ENCODE results near the gene ZNF490.
"Not testable (repeated sequence)": the region's sequence is repeated elsewhere in the genome, so short reads cannot be mapped to it uniquely, and the experiment has no call there.

ZNF490 gene

DNA sequence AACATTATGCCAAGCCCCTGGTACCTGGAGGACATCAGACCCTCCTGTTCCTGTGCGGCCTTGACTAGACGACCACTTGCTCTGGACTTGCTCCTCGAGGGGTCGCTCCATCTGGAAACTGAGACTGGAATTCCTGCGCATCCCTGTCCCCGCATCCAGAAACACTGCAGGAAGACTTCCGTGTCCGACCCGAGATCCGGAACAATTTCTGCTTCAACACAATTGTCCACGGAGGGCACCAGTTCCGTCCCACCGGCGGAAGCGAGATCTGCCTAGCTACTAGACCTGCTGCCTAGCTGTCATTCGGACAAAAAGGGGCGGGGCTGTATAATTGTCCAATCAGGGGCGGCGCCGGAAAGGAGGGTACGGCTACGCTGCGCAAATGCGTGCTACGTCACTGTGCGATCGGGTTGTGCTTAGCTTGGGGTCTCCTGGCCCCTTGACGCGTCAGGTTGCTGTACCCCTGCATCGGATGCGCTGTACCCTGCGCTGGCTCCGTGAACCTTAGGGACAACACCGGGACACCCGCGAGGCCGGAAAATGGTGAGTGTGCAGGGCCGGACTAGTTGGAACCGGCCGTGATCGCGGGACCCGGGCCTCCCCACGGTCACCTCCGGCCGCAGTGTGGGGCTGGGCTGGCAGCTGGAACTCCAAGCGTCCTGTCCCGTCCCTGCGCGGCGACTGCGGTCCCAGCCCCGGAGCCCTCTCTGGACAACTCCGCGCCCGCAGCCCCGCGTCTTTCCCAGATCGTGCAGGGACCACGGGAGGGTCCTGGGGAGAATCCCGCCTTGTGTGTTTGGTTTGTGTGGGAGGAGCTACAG lies at the start of gene ZNF490, which contains the start of gene ZNF791:
ZNF490 (minus strand) TSS at position 274 of the 821 bp plus-strand sequence; CDS start at position 141, 133 bp downstream.
ZNF791 (plus strand) TSS at position 381 of the 821 bp plus-strand sequence; CDS start at position 541, 160 bp downstream.
- intact Hi-C loops (cut with DNase I): no loop called here
- DNase-seq: peak; percentile 96 to 100 (median 99)

DNA sequence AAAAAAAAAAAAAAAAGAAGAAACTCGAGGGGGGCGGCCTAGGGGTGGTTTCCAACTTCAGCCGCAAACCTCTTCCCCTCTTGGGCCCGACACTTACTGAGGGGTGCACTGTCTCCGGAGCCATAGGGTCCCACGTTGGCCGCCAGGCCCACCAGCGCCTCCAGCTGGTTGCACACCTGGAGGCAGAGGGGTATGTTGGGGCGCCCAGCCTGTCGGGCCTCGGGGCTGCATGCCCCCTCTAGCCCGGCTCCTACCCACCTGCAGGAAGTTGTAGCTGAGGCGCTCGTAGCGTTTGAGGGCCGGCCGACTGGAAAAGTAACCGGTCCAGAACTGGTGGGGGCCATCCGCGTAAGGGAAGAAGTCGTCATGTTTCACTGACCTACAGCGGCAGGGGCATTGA lies 47.4 kb upstream of the ZNF490 start:
- DNase-seq: no peak
- intact Hi-C loops (cut with DNase I): no loop called here

GRCh38 chr19:12656899-12657571 lies 46.4 kb upstream of the ZNF490 start:
- no peak for DNase-seq
- intact Hi-C loops (cut with DNase I): no loop called here

DNA sequence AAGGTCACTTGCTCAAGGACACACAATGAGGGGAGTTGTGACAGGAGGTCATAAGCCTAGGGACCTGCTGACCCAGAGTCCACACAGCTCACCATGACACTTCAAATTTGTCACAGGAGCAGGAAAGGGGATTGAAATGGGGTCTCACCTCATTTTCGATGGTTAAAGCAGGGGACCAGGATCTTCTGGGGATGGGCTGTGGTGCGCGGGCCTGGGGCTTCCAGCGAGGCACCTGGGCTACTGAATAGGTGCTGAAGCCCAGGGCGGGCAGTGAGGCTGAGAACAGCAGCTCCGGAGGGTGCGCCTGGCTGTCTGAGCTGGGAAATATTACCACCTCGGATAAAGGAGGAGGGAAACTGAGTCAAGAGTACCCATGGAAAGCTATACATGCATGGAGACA lies 44.9 kb upstream of the ZNF490 start:
- no peak for DNase-seq
- intact Hi-C loops (cut with DNase I): no loop called here

- DNase-seq: peak in 2 of 10 donors; percentile 13 to 25
- intact Hi-C loops (cut with DNase I): no loop called here
Observed at GRCh38 chr19:12652219-12652618, 41.6 kb upstream of the ZNF490 start.

DNA sequence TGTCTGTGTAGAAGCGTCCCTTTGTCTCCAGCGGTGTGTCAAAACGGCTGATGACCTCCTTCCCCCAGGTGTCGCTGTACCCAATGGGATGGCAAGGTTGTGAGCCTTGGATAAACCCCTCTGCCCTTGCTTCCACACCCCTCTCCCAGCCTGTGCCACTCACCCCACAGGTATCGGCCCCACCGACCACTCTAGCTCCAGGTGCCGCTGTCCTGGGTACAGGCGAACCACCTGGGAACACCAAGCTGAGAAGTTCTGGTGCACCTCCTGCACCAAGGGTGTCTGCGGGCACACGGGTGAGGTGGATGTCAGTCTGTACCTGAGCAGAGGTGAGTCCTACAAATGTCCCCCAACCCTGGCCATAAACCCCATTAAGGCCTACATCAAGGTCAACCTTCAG lies 39.3 kb upstream of the ZNF490 start:
- peak in 1 of 10 donors; percentile 52 for DNase-seq
- intact Hi-C loops (cut with DNase I): no loop called here

- DNase-seq: peak in 2 of 10 donors; percentile 56 to 84
- intact Hi-C loops (cut with DNase I): no loop called here
Observed at GRCh38 chr19:12648088-12648487, 37.5 kb upstream of the ZNF490 start.

GRCh38 chr19:12647490-12648071 lies 37.0 kb upstream of the ZNF490 start:
- intact Hi-C loops (cut with DNase I): no loop called here
- peak in 5 of 10 donors; percentile 20 to 91 (median 52) for DNase-seq

DNA sequence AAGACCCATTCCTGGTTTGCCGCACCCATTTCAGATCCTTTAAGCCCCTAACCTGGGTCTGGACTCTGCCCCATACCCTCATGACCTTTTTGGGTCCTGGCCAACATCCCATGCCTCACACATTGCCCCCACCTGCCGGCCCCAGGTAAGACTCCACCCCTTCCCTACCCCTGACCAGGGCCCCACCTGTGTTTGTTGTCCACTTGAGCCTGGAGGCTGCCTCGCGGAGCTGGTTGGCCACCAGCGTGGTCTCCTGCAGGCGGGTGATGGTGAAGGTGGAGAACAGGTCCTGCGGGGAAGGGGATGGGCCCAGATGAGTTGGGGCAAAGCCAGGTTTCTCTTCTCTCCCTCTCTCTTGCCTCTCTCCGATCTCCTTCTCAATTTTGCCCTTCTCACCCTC lies 36.4 kb upstream of the ZNF490 start:
- intact Hi-C loops (cut with DNase I): no loop called here
- peak in 2 of 10 donors; percentile 47 to 65 for DNase-seq

DNA sequence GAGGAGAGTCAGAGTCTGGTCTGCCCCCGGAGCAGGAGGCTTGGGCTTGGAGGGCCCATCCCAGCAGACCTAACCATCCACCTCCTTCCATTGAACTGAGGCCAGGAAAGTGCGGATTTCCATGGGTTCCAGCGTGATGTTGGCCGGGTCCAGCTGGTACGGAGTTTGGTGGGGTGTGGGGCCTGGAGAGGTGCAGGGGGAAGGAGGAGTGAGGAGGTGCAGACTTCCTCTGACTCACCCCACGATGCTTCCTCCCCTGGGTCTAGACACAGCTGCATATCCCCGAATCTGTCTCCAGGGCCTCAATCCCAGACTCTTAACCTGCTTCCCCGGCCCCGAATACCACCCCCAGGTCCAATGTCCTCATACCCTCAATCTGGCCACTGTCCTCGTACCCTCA lies 35.9 kb upstream of the ZNF490 start:
- intact Hi-C loops (cut with DNase I): no loop called here
- DNase-seq: peak in 2 of 10 donors; percentile 7 to 62

DNA sequence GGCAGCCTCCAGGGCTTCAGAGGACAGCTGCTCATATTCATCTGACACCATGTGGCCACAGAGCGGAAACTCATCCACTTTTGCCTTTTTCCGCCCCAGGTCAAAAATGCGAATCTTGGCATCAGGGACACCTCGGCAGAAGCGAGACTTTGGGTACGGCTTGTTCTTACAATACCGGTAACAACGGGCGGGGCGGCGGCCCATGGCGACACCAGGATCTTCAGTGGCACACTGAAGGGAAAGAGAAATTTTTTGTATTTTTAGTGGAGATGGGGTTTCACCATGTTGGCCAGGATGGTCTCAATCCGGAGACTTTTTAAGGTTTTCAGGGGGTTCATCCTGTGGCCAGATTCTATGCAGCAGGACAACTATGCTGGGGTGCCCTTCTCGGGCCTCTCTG lies 33.1 kb upstream of the ZNF490 start:
- DNase-seq: peak in 2 of 10 donors; percentile 29 to 56
- intact Hi-C loops (cut with DNase I): not testable (repeated sequence)

DNA sequence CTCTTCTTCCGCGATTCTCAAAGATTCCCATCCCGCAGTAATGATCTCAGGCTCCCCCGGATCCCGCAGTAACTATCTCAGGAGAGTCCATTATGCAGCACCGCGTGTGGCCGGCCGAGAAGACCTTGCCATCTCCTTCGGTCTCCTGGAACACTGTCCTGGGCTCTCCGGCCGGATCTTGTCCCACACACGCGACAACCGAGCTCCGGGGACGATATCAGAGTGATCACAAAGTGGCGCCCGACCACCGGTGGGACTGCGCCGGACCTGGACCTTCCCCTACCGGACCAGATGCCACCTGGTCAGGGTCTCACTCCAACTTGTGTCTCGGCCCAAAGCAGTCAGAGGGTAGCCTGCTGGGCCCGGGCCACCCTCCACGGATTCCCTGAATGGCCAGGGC lies 31.9 kb upstream of the ZNF490 start:
- peak in 2 of 10 donors; percentile 64 to 68 for DNase-seq

GRCh38 chr19:12641456-12641855 lies 30.8 kb upstream of the ZNF490 start:
- DNase-seq: peak in 2 of 10 donors; percentile 42 to 57

More for the DNA sequence above, 31.9 kb upstream of the ZNF490 start:
- intact Hi-C loops (cut with DNase I): no loop called here

DNA sequence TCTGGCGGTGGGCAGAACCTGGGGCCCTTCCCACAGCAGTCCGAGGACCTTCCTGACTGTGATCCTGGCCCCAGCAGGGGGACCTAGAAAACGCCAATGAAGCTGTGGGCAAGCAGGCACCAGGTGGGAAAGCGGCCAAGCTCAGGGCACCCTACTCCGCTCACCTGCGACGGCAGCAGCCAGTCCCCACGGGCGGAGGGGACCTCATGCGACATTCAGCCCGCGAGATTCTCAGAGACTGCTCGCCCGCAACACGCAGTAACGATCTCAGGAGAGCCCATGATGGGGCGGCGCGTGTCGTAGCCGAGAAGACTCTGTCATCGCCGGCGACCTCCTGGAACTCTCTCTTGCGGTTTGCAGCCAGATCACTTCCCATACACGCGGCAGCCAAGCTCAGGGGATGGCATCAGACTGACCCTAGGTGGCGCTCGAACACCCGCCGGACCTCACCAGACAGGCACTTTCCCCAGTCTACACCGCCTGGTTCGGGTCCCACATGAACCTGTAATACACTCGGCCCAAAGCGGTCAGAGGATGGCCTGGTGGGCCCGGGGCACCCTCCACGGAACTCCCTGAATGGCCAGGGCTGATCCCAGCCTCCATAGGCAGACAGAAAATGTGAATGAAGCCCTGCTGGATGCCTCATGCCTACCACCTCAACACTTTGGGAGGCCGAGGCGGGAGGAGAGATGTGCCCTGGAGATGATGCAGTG lies 29.4 kb upstream of the ZNF490 start:
- intact Hi-C loops (cut with DNase I): no loop called here
- DNase-seq: peak; percentile 55 to 96 (median 77)

More at GRCh38 chr19:12641456-12641855, 30.8 kb upstream of the ZNF490 start:
- intact Hi-C loops (cut with DNase I): no loop called here

- DNase-seq: peak in 2 of 10 donors; percentile 59 to 74
- intact Hi-C loops (cut with DNase I): no loop called here
Observed at GRCh38 chr19:12638611-12639182, 28.1 kb upstream of the ZNF490 start.

DNA sequence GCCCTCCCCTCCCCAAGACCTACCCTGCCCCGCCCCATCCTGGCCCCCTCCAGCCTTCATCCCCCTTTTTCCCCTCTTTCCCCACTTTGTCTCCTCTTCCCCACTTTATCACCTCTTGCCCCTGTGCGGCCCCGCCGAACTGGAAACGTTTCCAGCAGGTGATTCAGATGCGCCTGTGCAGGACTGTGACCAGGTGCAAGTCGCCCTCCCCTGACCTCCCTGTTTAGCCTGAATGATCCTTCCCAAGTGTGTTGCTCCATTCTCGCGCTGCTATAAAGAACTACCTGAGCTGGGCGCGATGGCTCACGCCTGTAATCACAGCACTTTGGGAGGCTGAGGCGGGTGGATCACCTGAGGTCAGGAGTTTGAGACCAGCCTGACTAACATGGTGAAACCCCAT lies 26.0 kb upstream of the ZNF490 start:
- intact Hi-C loops (cut with DNase I): no loop called here
- DNase-seq: peak in 2 of 10 donors; percentile 49 to 52

GRCh38 chr19:12629215-12629614 lies 18.6 kb upstream of the ZNF490 start:
- DNase-seq: no peak
- intact Hi-C loops (cut with DNase I): no loop called here

GRCh38 chr19:12628040-12629022 lies 17.7 kb upstream of the ZNF490 start:
- DNase-seq: no peak
- intact Hi-C loops (cut with DNase I): no loop called here

GRCh38 chr19:12626958-12627357 lies 16.3 kb upstream of the ZNF490 start:
- intact Hi-C loops (cut with DNase I): no loop called here
- no peak for DNase-seq
